Keratinocyte (primary cell): ENCODE data around the gene UGT1A8. TPM values are rescaled to one million over a fixed set of nuclear protein-coding genes. Genes with fewer than 3 reads are reported as not detected.
"Not testable (repeated sequence)": the region's sequence is repeated elsewhere in the genome, so short reads cannot be mapped to it uniquely, and the experiment has no call there.

Experiments used
- DNase-seq: peaks from one replicate; pipeline ENCODE4 v3.0.0-alpha.2; 2011; ENCODE audit warnings: low read depth, missing footprints, low spot score
- FAIRE-seq: peaks from 2 replicates; lab custom pipeline; 2011; peaks lifted over from hg19 to GRCh38; lab: Jason Lieb, UNC
- H2AFZ ChIP-seq: 2 replicates; pipeline ENCODE4 v1.6.0; 2012; ENCODE audit warnings: low read length, control low read depth, inconsistent platforms; ENCODE audit not compliant: control insufficient read depth
- H3K27ac ChIP-seq: 2 replicates; pipeline ENCODE4 v1.5.1; 2011; ENCODE audit warnings: low read length; ENCODE audit not compliant: control insufficient read depth, insufficient read depth
- H3K27me3 ChIP-seq: 3 replicates; pipeline ENCODE4 v1.6.0; 2011; ENCODE audit warnings: low read length; ENCODE audit not compliant: control insufficient read depth, insufficient read depth; ENCODE audit errors: extremely low read depth
- H3K36me3 ChIP-seq, 2 experiments: 2 replicates in 1 of 2; 3 replicates in 1 of 2; pipeline ENCODE4 v1.5.1; 2011; ENCODE audit warnings: low read length in 2 of 2, mild to moderate bottlenecking in 1 of 2; ENCODE audit not compliant: control insufficient read depth in 2 of 2, insufficient read depth in 2 of 2; ENCODE audit errors: extremely low read depth in 1 of 2
- H3K4me1 ChIP-seq: 3 replicates; pipeline ENCODE4 v1.5.1; 2011; ENCODE audit warnings: low read length; ENCODE audit not compliant: control insufficient read depth, insufficient read depth; ENCODE audit errors: extremely low read depth
- H3K4me2 ChIP-seq: 3 replicates; pipeline ENCODE4 v1.6.0; 2011; ENCODE audit warnings: low read depth, low read length; ENCODE audit not compliant: control insufficient read depth, insufficient read depth; ENCODE audit errors: extremely low read depth
- H3K4me3 ChIP-seq, 3 experiments: fragments of 200-600 bp in 1 of 3; sonication (generic) in 1 of 3; 2 replicates in 2 of 3; 3 replicates in 1 of 3; pipeline ENCODE4 v1.5.1; 2011 to 2016; ENCODE audit warnings: low read length in 3 of 3, mild to moderate bottlenecking in 3 of 3, control low read depth in 2 of 3, inconsistent platforms in 1 of 3, low read depth in 1 of 3, mixed read lengths in 1 of 3, mixed run types in 1 of 3, moderate library complexity in 1 of 3; ENCODE audit not compliant: control insufficient read depth in 2 of 3, insufficient read depth in 2 of 3; ENCODE audit errors: extremely low read depth in 1 of 3
- H3K79me2 ChIP-seq: 2 replicates; pipeline ENCODE4 v1.6.0; 2012; ENCODE audit warnings: low read length; ENCODE audit not compliant: control insufficient read depth, insufficient read depth
- H3K9ac ChIP-seq: 3 replicates; pipeline ENCODE4 v1.6.0; 2011; ENCODE audit warnings: low read length; ENCODE audit not compliant: control insufficient read depth, insufficient read depth; ENCODE audit errors: extremely low read depth
- H3K9me1 ChIP-seq: 3 replicates; pipeline ENCODE4 v1.6.0; 2011; ENCODE audit warnings: low read length; ENCODE audit not compliant: control insufficient read depth, insufficient read depth; ENCODE audit errors: extremely low read depth
- H3K9me3 ChIP-seq: 2 replicates; pipeline ENCODE4 v1.5.1; 2012; ENCODE audit warnings: low read depth, low read length; ENCODE audit not compliant: control insufficient read depth
- H4K20me1 ChIP-seq: 3 replicates; pipeline ENCODE4 v1.6.0; 2011; ENCODE audit warnings: low read length; ENCODE audit not compliant: control insufficient read depth, insufficient read depth; ENCODE audit errors: extremely low read depth
- CTCF ChIP-seq, 3 experiments: IDR thresholded peaks in 1 of 3; conservative IDR thresholded peaks in 1 of 3; optimal IDR thresholded peaks in 1 of 3; 2 replicates in 2 of 3; 3 replicates in 1 of 3; pipeline versions ENCODE3 to v1.5.1; 2011; ENCODE audit warnings: low read length in 3 of 3, mild to moderate bottlenecking in 3 of 3, moderate library complexity in 2 of 3, control low read depth in 1 of 3, inconsistent platforms in 1 of 3; ENCODE audit not compliant: insufficient read depth in 2 of 3; ENCODE audit errors: extremely low read depth in 1 of 3
- EZH2 ChIP-seq: IDR thresholded peaks from one replicate; pipeline ENCODE4 v1.6.1; 2012; ENCODE audit warnings: inconsistent platforms, mild to moderate bottlenecking, low read length, moderate library complexity
- dilution Hi-C: fragments of 300-500 bp; cut with MboI; formaldehyde crosslinking; loops from one replicate; pipeline ENCODE4 v1.7.0; 2020; ENCODE audit warnings: low sequenced_read_pairs; ENCODE audit not compliant: extremely low pct_ligation_motif_present
- polyA plus RNA-seq, 5 experiments: library from polyadenylated mRNA; depleted of rRNA in 3 of 5; stranded (reverse) in 3 of 5; stranded (forward) in 1 of 5; unstranded in 1 of 5; fragments of >200 nt; gene quantifications; 1 replicate in 1 of 5; 2 replicates in 3 of 5; 3 replicates in 1 of 5; pipeline versions ENCODE4 v1.2.1 to v1.2.3, GENCODE V29; 2011 to 2012; ENCODE audit warnings: missing spikeins in 2 of 5, low read depth in 1 of 5, low replicate concordance in 1 of 5

Gene UGT1A8
- polyA plus RNA-seq, 1 donor (not counting 4 experiments of a cell fraction or from before 2014, with no cell fraction given): 0.64 TPM

- Histone ChIP-seq H3K27ac (no peak overlapping the region), H3K4me3 (no peak overlapping the region), H3K9me3 (no peaks in the 10 kb centered on the region), H2AFZ (no peak overlapping the region), H3K9ac (no peak overlapping the region), H4K20me1 (no peaks in the 10 kb centered on the region), H3K9me1 (no peaks in the 10 kb centered on the region), H3K27me3 (no peaks in the 10 kb centered on the region), H3K4me2 (no peak overlapping the region), H3K4me1 (no peaks in the 10 kb centered on the region), H3K36me3 (no peaks in the 10 kb centered on the region), H3K79me2 (no peaks in the 10 kb centered on the region)
- dilution Hi-C loops: no loop called here
- DNase-seq (no peak), FAIRE-seq (no peak)
- TF ChIP-seq CTCF (optimal IDR thresholded peaks at IDR 0.05 in 1 of 3, IDR thresholded peaks at IDR 0.05 in 1 of 3, conservative IDR thresholded peaks at IDR 0.05 in 1 of 3; ENCODE audit: extremely low read depth in 1 of 3, insufficient read depth in 2 of 3, low read length in 3 of 3) (no peak), EZH2 (no peak)
These were observed 10.0 kb downstream of the UGT1A8 start for GRCh38 chr2:233627331-233628025.

- H2AFZ ChIP-seq, H3K4me1 ChIP-seq, DNase-seq, H3K4me2 ChIP-seq, H3K27ac ChIP-seq, H3K27me3 ChIP-seq, FAIRE-seq, H3K9me3 ChIP-seq, H3K9ac ChIP-seq, H3K79me2 ChIP-seq, H3K9me1 ChIP-seq, H3K4me3 ChIP-seq, dilution Hi-C loops, H3K36me3 ChIP-seq, H4K20me1 ChIP-seq: not testable (repeated sequence)
These were observed 18.9 kb downstream of the UGT1A8 start, which contains the start of gene UGT1A10 for GRCh38 chr2:233636306-233636705. Gene UGT1A10, plus strand, starts transcription at chr2:233636448. Its CDS starts 75 bp downstream, at chr2:233636523.
